GM19328 (cell line): ENCODE measurements around the gene DNAI2.

Source experiments
- ATAC-seq: cut with Tn5 transposase; IDR thresholded peaks from one replicate; pipeline ENCODE4 v1.9.1; 2021; ENCODE audit warnings: mild to moderate bottlenecking, moderate library complexity; ENCODE audit not compliant: unreplicated experiment

Gene DNAI2

DNA sequence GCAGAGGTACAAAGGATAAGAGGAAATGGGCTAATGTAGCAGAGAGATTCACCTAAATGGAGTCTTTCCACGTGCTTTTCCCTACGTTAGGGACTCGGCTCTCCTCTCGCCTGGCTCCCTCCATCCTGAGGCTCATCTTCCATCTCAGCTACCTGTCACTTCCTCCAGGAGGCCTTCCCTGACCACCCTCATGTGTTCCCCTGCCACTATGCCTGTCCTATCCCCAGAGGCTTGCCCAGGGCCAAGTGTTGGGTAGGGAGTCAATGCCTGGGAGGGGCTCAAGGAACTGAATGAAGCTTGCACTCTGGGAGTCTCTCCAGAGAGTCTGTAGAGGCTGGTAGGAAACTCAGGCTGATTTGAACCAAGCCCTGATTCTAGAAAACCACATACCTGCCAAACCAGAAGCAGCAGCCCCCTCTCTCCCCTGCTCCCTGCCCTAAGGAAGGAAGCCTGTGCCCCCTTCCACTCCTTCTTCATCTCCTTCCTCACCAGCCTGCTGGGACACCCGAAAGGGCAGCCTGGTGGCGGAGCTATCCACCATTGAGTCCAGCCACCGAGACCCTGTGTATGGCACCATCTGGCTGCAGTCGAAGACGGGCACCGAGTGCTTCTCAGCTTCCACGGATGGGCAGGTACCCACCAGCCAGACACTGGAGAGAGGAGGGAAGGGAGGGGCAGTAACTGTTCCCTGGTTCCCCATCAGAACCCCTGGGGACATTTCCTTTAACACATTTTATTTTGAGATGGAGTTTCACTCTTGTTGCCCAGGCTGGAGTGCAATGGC lies 25.4 kb downstream of the DNAI2 start:
- no peak for ATAC-seq

DNA sequence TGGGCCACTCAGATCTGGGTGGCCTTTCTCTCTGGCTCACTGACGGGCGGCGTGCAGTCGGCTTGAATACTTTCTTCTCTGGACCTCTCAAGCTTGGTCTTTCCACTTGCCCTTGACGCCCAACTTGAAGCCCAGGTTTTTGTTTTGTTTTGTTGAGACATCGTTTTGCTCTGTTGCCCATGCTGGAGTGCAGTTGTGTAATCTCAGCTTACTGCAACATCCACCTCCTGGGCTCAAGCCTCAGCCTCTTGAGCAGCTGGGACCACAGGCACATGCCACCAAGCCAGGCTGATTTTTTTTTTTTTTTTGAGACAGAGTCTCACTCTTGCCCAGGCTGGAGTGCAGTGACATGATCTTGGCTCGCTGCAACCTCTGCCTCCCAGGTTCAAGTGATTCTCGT lies 29.3 kb downstream of the DNAI2 start:
- no peak for ATAC-seq

DNA sequence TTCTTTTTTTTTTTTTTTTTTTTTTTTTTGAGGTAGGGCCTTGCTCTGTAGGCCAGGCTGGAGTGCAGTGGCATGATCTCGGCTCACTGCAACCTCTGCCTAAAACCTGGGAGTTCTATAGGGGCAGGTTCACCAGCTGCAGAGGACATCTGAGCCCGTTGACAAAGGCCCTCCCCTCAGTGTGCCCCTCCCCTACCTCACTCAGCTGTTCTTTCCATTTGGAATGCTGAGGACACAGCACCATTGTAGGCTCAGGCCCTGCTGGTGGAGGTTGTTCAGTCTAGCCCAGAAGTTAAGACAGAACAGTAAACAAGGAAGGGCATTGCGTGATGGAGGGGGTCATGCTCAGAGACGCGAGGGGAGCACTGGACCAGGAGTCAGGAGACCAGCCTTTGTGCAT lies 30.1 kb downstream of the DNAI2 start:
- ATAC-seq, result no peak

DNA sequence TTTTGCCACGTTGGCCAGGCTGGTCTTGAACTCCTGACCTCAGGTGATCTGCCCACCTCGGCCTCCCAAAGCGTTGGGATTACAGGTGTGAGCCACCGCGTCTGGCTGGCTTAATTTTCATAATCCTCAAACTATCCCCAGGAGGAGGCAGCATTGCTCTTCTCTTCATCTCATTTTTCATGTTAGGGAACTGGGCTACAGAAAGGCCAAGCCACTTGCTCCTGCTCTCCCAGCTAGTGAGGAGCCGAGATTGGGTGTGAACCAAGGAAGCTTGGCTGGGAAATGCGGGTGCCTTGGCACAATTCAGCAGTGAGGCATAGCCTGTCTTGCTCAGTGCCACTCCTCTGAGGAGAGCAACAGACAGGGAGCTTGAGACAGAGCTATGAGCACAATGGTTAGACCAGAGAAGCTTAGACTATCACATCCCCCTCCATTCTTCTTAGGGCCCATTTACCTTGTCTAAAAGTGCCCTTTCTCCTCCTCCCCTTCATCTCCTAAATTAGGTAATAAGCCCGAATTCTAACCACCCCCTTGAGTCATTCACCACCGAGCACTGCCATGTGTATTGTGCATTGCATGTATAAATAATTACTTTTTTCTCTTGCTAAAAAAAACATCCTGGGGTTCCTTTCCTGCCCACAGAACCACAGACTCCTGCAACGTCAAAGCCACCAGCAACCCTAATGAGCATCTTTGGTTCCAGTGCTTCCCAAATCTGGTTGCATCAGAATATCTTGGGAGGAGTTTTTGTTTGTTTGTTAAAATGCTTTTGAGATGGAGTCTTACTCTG lies 32.0 kb downstream of the DNAI2 start:
- ATAC-seq, result no peak

DNA sequence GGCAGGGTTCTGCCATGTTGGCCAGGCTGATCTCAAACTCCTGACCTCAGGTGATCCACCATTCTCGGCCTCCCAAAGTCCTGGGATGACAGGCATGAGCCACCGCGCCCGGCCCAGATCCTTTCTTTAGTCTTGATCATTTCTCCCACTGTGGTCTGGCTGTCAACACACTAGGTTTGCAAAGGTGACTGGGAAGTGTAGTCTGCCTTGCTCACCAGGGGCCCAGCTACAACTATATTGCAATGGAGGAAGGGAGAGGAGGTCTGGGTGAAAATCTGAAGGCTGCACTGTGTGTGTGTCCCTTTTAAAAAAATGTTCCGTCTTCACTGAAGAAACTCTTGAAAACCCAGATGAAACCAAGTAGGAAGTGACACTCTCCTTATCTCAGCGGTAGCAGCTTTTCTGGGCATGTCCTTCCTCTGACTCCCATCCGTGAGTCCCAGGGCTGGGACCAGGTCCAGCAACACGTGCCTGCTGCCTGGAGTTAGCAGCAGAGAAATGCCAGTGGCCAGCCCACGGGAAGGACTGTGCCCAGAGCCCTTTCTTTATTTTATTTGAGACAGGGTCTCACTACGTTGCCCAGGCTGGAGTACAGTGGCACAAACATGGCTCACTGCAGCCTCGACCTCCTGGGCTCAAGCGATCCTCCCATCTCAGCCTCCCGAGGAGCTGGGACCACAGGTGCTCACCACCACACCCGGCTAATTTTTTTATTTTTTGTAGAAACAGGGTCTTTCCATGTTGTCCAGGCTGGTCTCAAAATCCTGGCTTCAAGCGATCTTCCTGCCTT lies 34.1 kb downstream of the DNAI2 start:
- ATAC-seq, result no peak

DNA sequence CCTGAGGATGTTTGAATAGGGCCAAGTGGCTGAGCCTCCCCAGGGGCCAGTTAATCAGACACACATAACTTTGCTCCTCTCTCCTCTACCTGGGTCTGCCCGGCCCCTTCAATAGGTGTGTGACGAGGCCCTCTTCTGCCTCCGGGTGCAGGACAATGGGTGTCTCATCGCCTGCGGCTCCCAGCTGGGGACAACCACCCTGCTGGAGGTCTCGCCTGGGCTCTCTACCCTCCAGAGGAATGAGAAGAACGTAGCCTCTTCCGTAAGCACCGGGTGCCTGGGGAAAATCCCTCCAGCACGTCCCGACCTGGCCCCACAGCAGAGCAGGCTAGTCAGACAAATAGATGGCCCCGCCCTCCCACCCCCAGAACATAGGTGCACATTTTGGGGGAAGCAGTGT lies 35.9 kb downstream of the DNAI2 start:
- no peak for ATAC-seq

DNA sequence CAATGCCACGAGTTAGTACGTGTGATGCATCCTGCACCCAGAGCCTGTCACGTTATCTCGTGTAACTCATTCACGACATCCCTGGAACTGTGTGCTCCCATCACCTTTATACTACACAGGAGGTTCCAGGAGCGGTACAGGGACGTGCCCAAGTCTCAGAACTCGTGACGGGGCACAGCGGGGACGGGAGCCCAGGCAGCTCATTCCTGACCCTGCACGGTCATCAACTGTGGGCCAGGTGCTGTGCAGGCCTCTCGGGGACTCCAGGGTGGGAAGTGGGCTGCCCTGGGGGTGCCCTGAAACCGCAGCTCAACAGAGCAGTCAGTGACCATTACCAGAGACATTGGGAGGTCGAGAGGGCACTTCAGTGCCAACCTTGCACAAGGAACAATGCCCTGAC lies 40.8 kb downstream of the DNAI2 start:
- no peak for ATAC-seq

DNA sequence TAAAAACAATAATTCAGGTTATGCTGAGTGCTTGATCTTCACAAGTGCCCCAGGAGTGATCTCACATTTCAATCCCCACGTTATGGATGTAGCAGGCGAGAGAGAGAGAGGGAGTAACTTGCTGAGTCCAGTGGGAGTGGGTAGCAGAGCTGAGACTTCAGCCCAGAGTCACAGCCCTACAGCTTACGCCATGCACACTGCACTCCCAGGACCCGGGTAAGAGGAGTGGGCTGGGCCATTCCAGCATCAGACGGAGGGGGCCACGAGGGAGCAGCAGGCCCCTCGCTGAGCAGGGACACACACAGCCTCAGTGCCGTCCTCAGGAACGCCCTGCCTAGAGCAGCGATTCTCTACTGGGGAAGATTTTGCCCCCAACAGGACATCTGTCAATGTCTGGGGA lies 42.2 kb downstream of the DNAI2 start:
- ATAC-seq, result no peak

DNA sequence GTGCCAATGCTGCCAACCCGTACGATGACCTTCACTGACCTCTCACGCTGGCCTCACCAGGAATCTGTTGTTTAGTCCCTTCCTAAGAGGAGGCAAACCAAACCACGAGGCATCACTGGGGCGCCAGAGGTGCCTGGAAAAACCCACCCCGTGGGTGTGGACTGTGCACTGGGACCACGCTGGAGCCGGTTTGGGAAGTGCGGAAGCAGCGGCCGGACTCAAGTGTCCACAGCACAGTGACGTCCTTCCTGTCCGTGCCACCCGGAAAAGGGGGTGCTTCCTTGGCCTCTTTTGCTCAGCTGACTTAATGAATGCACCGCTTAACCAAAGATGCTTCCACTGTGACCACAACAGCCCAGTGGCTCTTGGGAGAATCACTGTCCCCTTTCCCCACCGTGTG lies 43.0 kb downstream of the DNAI2 start:
- ATAC-seq, result no peak

DNA sequence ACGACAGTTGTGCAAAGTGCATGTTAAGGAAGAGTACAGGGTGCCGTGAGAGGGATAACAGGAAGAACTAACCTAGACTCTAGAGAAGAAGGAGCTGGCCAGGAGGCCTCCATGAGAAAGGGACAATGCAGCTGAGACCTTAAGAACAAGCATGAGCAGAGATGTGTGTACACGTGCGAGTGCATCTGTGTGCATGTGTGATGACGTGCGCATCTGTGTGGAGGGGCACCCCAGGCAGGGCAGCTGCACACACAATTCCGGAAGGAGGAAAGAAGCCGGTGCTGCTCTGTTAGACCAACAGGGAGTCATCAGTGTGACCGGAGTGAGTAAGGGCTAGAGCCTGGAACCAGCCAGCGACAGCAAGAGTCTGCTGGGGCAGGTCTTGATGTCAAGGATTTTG lies 44.4 kb downstream of the DNAI2 start:
- no peak for ATAC-seq

DNA sequence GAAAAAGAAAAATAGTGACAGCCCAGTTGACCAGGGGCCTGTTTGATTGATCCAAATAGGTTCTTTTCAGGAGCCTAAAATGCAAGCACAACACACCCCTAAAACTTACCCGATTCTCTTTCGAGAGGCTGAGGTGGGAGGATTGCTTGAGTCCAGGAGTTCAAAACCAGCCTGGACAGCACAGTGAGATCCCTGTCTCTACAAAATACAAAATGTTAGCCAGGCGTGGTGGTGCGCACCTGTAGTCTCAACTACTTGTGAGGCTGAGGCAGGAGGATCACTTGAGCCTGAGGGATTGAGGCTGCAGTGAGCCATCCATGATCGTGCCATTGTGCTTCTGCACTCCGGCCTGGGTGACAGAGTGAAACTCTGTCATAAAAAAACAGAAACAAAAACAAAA lies 50.5 kb downstream of the DNAI2 start:
- ATAC-seq, result no peak

DNA sequence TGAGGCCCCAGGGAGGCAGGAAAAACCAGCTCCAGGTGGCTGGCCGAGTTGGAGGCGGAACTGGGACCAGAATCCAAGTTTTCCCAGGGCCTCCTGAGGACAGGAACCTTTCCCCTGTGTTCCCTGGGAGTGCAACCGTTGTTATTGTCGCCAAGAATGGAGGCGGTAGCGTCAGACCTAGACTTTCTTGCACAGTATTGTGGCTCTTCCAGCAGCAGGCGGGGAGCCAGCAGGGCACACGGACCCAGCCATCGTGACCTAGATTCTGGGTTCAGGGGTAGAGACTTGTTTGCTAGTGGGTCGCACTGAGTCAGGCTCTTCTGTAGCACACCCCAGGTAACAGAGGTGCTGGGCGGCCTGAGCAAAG lies 51.3 kb downstream of the DNAI2 start:
- no peak for ATAC-seq

DNA sequence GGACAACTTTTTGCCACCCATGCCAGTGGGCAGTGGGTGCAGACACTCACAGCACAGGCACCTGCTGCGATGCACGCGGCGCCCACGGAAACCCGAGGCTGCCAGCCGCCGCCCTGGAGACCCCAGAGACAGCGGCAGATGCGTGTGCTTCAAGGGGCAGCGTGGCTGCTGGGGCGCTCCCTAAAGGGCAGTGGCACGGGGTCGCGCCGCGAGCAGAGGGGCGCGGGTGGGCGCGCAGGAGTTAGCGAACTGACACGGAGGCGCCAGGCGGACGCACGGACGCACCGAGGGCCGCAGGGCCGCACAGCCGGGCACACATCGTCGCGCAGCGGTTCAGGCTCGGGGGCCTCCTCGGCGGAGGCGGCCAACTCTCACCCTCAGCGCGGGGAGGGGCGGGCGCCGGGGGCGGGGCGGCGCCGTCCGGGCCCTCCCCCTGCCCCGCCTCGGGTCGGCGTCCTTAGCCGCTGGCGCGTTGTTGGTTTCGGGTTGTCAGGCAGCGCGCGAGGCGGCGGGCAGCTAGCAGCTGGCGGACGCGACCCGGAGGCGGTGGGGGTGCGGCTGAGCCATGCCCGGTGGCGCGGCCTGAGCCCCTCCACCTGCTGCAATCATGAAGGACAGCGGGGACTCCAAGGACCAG lies 51.8 kb downstream of the DNAI2 start, which contains the start of gene KIF19:
TSS of gene KIF19 (plus strand) at position 484 of the 637 bp plus-strand sequence. CDS start at position 608, 124 bp downstream.
- ATAC-seq, result no peak

DNA sequence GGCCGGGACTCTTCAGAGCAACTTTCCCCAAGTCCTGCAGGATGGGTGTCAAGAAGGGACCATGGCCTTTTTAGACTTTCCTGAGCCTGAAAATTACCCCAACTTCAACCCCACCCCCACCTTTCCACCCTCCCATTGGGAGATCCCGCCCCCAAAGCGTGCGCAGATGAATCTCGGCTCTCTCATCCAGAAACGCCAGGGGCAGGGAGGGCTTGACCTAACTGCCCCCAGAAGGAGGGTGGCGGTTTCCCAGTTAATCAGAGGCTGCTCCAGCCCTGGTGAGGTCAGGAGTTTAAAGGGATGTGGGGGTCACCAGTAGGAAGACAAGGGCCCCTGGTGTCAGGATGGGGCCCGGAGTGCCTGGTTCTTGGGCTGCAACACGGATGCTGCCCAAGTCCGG lies 52.5 kb downstream of the DNAI2 start:
- no peak for ATAC-seq

DNA sequence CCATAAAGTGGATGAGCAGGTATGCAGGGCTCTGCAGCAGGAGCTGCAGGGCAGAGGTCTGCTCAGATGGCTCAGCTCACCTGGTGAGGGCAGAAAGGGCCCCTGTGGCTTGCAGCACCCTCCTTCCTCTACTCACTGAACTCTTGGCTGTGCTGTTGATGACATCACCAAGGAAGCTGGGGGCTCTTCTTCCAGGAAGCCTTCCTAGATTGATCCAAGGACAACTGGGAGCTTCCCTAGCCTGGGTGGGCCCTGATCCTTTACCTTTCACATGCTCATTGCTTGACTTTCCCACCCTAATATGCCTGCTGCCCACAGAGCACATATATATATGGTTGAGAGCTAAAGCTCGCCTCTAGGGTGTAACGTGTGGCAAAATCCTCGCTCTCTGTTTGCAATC lies 54.5 kb downstream of the DNAI2 start:
- ATAC-seq, result no peak

DNA sequence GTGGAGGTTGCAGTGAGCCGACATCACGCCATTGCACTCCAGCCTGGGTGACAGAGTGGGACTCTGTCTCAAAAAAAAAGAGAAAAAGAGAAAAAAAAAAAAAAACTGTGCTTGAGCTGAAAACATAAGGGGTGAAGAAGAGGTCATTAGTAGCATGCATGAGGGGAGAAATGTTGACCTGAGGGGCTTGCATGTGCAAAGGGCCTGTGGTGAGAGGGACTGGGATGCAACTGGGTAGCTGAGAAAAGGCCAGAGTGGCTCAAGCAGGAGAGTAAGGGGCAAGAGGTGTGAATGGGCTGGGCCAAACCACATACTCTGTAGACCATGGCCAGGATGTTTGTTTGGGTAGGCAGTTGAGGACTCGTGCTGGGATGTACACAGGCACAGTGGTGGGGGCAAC lies 55.3 kb downstream of the DNAI2 start:
- no peak for ATAC-seq

DNA sequence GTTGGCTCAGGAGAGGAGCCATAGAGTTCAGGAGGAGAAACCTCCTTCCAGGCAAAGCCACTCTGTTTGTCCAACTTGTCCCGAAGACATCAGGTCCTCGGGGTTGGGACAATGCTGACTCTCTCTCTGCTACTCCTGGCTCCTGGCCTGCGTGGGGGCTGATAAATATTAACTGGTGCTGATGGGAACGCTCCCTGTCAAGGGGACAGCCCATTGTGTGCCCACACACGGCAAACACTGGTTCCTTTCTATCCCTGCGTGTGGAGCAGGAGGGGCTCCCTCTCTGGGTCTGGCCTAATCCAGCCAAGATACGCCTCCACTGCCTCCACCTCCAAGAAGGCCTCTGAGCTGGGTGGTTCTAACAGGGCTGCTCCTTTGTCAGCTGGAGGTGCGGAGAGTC lies 56.4 kb downstream of the DNAI2 start:
- no peak for ATAC-seq

DNA sequence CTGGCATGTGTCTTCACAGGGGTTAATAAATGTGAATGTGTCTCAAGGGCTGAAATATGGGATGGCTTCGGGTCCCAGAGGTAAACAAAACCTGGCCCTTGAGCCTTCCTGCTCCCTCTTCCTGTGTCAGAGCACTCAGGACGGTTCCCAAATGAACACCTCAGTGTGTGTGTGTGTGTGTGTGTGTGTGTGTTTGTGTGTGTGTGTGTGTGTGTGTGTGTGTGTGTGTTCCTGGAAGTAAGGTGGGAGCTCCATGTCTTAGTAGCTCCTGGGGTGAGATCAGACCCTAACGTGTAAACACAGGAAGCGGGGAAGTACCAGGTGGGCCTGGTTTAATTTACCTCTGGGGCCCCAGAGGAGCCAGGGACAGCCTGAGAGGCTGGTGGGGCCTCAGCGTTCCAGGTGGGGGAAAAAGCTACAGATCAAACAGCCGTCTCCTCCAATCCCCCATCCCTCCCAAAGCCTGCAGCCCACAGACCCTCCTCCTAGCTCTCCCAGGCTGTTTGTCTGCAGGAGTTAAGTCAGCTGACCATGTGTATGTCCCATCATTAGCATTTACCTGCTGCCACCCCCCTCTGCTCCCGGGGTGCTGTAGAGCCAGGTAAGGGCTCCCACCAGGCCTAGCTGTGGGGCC lies 58.1 kb downstream of the DNAI2 start:
- ATAC-seq, result no peak

DNA sequence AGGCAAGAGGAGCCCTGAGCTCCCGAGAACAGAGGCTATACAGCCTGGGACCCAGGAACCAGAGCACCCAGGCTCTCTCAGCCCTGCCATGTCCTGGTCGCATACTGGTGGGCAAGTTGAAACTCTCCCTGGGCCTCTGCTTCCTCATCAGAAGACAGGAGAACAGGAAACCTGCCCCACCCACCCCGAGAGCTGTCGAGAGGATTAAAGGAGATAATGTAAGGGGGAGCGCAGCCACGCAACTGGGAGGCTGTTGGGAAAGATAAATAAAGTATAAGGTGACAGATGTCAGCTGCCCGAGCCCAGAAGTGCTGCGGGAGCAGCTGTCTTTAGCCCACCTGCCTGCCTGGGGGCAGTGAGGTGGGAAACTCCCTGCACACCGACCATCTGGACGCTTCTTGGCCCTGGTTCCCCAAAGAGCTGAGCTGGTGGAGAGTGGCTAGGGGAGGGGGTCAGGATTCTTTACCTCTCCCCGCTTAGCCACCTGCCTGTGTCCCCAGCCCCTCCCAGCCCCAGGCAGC lies 58.8 kb downstream of the DNAI2 start:
- no peak for ATAC-seq

DNA sequence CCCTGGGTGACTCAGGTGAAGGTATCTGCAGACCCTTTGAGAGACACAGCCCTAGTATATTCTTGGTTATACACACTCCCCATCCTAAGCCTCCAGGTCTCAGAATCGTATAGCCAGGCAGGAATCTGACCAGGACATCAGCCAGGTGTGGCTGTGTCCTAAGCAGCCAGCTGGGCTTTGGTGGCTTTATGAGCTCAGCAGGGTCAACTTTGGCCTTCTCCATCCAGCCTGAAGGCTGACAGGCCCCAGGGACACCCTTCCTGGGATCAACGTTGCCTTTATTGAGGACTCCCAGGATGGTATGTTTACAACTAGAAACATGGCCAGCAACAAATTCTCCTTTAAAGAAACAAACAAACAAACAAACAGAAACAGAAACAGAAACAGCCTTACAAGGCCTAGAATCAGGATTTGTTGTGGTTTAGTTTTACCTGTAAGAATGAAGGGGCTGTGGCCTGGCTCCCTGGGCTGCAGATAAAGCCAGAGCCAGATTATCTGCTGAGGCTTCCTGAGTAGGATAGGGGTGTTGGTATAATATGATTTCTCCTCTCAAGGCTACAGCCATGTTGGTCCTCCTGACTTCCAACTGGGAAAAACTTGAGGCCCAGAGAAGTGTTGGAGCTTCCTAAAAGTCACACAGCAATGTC lies 60.5 kb downstream of the DNAI2 start:
- ATAC-seq, result no peak
